Lower lobe of right lung (tissue), 2 donors: ENCODE data around the gene RAF1. TPM values are rescaled to one million over a fixed set of nuclear protein-coding genes. Genes with fewer than 3 reads are reported as not detected.

Experiments used
- ATAC-seq, 2 donors: fragments of 200-7000 bp; cut with Tn5 transposase; one replicate each; pipeline ENCODE4 v1.9.1; 2020 to 2022; ENCODE audit warnings: mild to moderate bottlenecking in 2 of 2, moderate library complexity in 2 of 2
- DNase-seq: peaks from one replicate; pipeline ENCODE4 v3.0.0-alpha.2; 2020
- H3K27ac ChIP-seq: fragments of 200-600 bp; one replicate; pipeline ENCODE4 v1.8.0; 2022
- H3K27me3 ChIP-seq: fragments of 200-600 bp; one replicate; pipeline ENCODE4 v1.8.0; 2022; ENCODE audit warnings: low read depth
- H3K36me3 ChIP-seq: fragments of 200-600 bp; one replicate; pipeline ENCODE4 v1.8.0; 2022; ENCODE audit warnings: mild to moderate bottlenecking
- H3K4me1 ChIP-seq: fragments of 200-600 bp; one replicate; pipeline ENCODE4 v1.8.0; 2022
- H3K4me3 ChIP-seq: fragments of 200-600 bp; one replicate; pipeline ENCODE4 v1.8.0; 2022; ENCODE audit warnings: mild to moderate bottlenecking
- H3K9me3 ChIP-seq: fragments of 200-600 bp; one replicate; pipeline ENCODE4 v1.8.0; 2022
- intact Hi-C: fragments of 100-400 bp; cut with DNase I; formaldehyde crosslinking; loops from one replicate; pipeline ENCODE4 v1.11.0; 2022
- total RNA-seq: library from RNA; stranded (reverse); fragmentation: NEBNext Ultra II Directional; extraction: Animal tissue kit (Norgen Biotek cat#: 25700); gene quantifications from one replicate; pipeline ENCODE4 v1.2.1, GENCODE V29; 2021
- TF ChIP-seq, protein P1 (sequence below): fragments of 200-600 bp; IDR thresholded peaks from one replicate; pipeline ENCODE4 v1.8.0; 2022; ENCODE audit warnings: antibody characterized with exemption, mild to moderate bottlenecking
- donor health status: DM: no; HTN: yes; CAD: no; lungs with severe emphysema.

Gene RAF1
- total RNA-seq, 1 donor from 2014 or later: 92.7 TPM

DNA sequence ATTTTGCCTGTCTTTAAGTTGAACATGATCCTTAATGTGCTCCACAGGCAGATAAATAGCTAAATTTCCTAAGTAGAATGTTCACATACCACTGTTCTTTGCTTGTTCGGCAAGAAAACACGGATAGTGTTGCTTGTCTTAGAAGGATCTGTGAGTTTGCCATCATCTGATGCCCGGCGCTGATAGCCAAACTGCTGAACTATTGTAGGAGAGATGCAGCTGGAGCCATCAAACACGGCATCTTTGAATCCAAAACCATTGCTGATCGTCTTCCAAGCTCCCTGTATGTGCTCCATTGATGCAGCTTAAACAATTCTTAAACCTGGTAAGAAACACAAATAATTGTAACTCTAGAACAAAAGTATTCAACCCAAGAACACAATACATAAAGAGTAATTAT lies 45.5 kb downstream of the RAF1 start:
- peaks cover 20% of the 10 kb centered on the region for H3K4me1 ChIP-seq
- no peak for DNase-seq
- no peak for ATAC-seq
- H3K36me3 ChIP-seq: peaks cover 29% of the 10 kb centered on the region
- no peaks in the 10 kb centered on the region for H3K9me3 ChIP-seq
- TF ChIP-seq, protein P1, sequence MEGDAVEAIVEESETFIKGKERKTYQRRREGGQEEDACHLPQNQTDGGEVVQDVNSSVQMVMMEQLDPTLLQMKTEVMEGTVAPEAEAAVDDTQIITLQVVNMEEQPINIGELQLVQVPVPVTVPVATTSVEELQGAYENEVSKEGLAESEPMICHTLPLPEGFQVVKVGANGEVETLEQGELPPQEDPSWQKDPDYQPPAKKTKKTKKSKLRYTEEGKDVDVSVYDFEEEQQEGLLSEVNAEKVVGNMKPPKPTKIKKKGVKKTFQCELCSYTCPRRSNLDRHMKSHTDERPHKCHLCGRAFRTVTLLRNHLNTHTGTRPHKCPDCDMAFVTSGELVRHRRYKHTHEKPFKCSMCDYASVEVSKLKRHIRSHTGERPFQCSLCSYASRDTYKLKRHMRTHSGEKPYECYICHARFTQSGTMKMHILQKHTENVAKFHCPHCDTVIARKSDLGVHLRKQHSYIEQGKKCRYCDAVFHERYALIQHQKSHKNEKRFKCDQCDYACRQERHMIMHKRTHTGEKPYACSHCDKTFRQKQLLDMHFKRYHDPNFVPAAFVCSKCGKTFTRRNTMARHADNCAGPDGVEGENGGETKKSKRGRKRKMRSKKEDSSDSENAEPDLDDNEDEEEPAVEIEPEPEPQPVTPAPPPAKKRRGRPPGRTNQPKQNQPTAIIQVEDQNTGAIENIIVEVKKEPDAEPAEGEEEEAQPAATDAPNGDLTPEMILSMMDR: no peak
- H3K27me3 ChIP-seq: no peaks in the 10 kb centered on the region
- H3K27ac ChIP-seq: no peak overlapping the region
- H3K4me3 ChIP-seq: no peak overlapping the region
- intact Hi-C loops: no loop called here

DNA sequence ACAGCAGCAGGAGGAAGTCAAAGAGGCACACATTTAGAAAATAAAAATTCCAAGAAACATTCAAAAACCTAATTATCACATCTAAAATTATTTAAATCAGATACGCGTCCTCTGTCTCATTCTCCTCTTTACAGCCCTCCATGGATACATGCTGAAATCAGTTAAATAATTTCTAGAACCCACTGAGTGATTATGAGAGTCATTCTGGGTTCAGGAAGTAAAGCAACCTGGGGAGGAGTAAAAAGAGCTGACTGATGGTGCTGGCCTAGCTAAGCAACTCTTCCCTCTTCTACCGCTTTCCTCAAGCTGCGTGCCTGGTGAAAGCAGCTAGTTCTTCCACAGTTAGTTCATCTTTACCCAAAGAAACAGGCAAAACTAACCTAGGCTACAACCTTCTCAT lies 48.7 kb downstream of the RAF1 start:
- Histone ChIP-seq H3K4me1 (peaks cover under 1% of the 10 kb centered on the region), H3K4me3 (no peak overlapping the region), H3K27ac (no peak overlapping the region), H3K9me3 (no peaks in the 10 kb centered on the region), H3K27me3 (no peaks in the 10 kb centered on the region), H3K36me3 (peaks cover 55% of the 10 kb centered on the region)
- intact Hi-C loops: no loop called here
- ATAC-seq: no peak
- no peak for DNase-seq
- TF ChIP-seq, protein P1: no peak

DNA sequence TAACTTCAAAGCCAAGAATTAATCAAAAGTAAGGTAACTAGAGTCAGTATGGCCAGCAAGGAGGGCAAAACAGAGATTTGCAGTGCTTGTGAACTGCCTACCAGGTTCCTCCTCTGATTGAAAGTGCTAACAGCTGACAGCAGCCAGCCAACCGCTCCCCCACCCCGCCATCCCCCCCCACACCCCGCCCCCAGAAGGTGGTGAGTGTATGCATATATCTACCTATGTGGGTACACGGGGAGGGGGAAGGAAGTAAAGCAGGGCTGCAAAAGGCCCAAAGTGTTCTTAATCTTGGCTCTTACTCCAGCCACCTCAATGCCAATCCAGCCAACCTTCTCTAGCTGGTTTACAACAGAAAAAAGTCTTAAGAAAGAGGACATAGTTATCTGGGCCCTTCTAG lies 50.7 kb downstream of the RAF1 start:
- no peak overlapping the region for H3K4me3 ChIP-seq
- H3K27ac ChIP-seq: no peak overlapping the region
- no peaks in the 10 kb centered on the region for H3K27me3 ChIP-seq
- H3K9me3 ChIP-seq: no peaks in the 10 kb centered on the region
- peaks cover 72% of the 10 kb centered on the region for H3K36me3 ChIP-seq
- TF ChIP-seq, protein P1: no peak
- intact Hi-C loops: no loop called here
- no peaks in the 10 kb centered on the region for H3K4me1 ChIP-seq
- no peak for DNase-seq
- ATAC-seq: peak in 1 of 2 donors; percentile 25

DNA sequence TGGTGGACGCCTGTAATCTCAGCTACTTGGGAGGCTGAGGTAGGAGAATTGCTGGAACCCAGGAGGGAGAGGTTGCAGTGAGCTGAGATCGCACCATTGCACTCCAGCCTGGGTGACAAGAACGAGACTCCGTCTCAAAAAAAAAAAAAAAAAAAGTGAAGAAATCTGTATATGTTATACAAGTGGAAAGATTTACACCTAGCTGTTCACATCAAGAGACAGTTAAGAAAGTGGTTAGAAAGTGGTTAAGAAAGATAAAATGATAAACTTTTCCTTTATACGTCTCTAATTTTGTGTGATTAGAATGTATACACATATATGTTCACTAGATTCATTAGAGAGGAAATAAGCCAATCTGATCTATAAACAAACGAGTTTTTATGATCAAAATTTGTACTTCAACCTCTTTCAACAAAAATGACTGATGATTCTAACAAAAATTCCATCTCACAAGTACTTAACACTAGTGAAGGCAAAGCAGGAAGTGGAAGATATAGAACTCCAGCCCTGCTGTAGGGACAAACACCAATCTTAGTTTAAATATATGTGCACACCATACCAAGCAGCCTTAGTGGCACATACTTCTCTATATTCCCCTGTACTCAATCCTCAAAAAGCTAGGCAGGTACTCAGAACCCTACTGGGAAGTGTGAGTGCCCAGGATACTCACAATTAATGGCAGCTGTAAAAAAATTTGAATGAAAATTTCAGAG lies 51.2 kb downstream of the RAF1 start:
- TF ChIP-seq, protein P1: no peak
- no peaks in the 10 kb centered on the region for H3K4me1 ChIP-seq
- no peaks in the 10 kb centered on the region for H3K9me3 ChIP-seq
- no peaks in the 10 kb centered on the region for H3K27me3 ChIP-seq
- peaks cover 72% of the 10 kb centered on the region for H3K36me3 ChIP-seq
- DNase-seq (no peak), ATAC-seq (no peak)
- H3K4me3 ChIP-seq: no peak overlapping the region
- intact Hi-C loops: no loop called here
- H3K27ac ChIP-seq: no peak overlapping the region

DNA sequence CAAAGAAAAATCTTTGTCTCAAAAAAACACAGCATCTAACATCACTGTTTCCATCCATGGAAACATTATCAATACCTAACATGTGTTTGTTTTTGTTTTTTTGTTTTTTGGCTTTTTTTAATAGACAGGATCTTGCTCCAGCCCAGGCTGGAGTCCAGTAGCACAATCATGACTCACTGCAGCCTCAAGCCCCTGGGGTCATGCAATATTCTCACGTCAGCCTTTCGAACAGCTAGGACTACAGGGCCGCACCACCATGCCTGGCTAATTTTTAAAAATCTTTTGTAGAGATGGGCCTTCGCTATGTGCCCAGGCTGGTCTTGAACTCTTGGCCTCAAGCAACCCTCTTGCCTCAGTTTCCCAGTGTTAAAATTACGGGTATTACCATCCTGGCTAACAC lies 52.8 kb downstream of the RAF1 start:
- intact Hi-C loops: no loop called here
- DNase-seq (no peak), ATAC-seq (no peak)
- TF ChIP-seq, protein P1: no peak
- no peaks in the 10 kb centered on the region for H3K27me3 ChIP-seq
- H3K4me3 ChIP-seq: no peak overlapping the region
- no peak overlapping the region for H3K27ac ChIP-seq
- peaks cover 75% of the 10 kb centered on the region for H3K36me3 ChIP-seq
- H3K9me3 ChIP-seq: no peaks in the 10 kb centered on the region
- no peaks in the 10 kb centered on the region for H3K4me1 ChIP-seq
